ENCODE data around the gene LRRC17.

Gene LRRC17

GRCh38 chr7:102988088-102988487, 75.3 kb downstream of the LRRC17 start:
- no peak for DNase-seq
- Histone ChIP-seq H3K27ac (peak overlapping the region; percentile 69 to 79), H3K9me3 (no peaks in the 10 kb centered on the region), H3K4me3 (no peak overlapping the region), H3K27me3 (no peaks in the 10 kb centered on the region), H3K4me1 (peaks cover 0 to 81% (median 44%) of the 10 kb centered on the region in 4 donors), H3K36me3 (no peaks in the 10 kb centered on the region)
- TF ChIP-seq, protein P1, sequence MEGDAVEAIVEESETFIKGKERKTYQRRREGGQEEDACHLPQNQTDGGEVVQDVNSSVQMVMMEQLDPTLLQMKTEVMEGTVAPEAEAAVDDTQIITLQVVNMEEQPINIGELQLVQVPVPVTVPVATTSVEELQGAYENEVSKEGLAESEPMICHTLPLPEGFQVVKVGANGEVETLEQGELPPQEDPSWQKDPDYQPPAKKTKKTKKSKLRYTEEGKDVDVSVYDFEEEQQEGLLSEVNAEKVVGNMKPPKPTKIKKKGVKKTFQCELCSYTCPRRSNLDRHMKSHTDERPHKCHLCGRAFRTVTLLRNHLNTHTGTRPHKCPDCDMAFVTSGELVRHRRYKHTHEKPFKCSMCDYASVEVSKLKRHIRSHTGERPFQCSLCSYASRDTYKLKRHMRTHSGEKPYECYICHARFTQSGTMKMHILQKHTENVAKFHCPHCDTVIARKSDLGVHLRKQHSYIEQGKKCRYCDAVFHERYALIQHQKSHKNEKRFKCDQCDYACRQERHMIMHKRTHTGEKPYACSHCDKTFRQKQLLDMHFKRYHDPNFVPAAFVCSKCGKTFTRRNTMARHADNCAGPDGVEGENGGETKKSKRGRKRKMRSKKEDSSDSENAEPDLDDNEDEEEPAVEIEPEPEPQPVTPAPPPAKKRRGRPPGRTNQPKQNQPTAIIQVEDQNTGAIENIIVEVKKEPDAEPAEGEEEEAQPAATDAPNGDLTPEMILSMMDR (IDR thresholded peaks at IDR 0.05) = no peak
- intact Hi-C loops (cut with DNase I; ENCODE audit: low total_unique reads) = no loop called here

DNA sequence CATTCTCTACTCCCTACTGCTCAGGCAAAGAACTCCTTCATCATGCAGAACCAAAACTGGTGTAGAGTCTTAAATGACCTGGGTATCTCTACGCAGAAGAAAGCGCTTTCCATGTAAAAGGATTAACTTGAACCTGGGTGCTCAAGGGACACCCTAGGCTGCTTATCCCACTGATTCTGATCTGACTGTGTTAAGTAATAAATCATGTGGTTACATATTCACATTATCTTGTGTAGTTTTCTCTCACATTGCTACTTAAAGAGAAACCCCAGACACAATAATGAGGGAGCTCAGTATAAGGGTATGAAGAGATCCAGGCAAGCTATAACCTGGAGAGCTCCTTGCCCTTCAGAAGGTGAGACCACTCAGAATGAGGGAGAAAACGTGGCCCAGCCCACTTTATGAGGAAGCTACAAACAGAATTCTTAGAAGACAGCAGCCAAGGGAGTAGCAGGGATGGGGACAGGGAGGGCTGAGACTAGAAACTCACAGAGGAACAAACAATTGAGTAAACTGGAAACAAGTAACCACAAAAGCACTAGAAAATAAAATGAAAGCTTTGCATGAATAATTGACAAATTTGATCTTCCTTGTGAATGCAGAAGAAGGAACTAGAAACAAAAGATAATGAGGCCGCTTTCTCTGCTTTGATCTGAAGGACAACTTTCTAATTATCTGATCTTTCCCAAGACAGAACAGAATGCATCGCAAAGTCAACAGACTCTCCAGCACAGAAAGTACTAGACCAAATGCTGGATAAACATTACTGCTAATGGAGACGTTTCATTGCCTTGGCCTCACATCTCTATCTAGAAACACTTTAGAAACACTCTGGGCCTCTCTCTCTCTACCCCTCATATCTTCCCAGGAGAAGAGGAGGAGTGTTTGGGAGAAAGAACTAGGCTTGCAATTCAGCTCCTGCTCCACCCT, 76.1 kb downstream of the LRRC17 start:
- TF ChIP-seq, protein P1 (IDR thresholded peaks at IDR 0.05) = no peak
- Histone ChIP-seq H3K4me3 (no peak overlapping the region), H3K9me3 (no peaks in the 10 kb centered on the region), H3K36me3 (no peaks in the 10 kb centered on the region), H3K27ac (peak overlapping the region; percentile 69 to 79), H3K27me3 (no peaks in the 10 kb centered on the region), H3K4me1 (peaks cover 0 to 85% (median 48%) of the 10 kb centered on the region in 4 donors)
- intact Hi-C loops (cut with DNase I; ENCODE audit: low total_unique reads) = no loop called here
- DNase-seq = no peak

- DNase-seq = no peak
- Histone ChIP-seq H3K4me3 (no peak overlapping the region), H3K27me3 (no peaks in the 10 kb centered on the region), H3K36me3 (no peaks in the 10 kb centered on the region), H3K4me1 (peaks cover 0 to 78% (median 40%) of the 10 kb centered on the region in 4 donors), H3K27ac (peak overlapping the region; percentile 69 to 79), H3K9me3 (no peaks in the 10 kb centered on the region)
- intact Hi-C loops (cut with DNase I; ENCODE audit: low total_unique reads) = no loop called here
- TF ChIP-seq, protein P1 (IDR thresholded peaks at IDR 0.05) = no peak
These were observed 77.8 kb downstream of the LRRC17 start for GRCh38 chr7:102990642-102991041.

DNA sequence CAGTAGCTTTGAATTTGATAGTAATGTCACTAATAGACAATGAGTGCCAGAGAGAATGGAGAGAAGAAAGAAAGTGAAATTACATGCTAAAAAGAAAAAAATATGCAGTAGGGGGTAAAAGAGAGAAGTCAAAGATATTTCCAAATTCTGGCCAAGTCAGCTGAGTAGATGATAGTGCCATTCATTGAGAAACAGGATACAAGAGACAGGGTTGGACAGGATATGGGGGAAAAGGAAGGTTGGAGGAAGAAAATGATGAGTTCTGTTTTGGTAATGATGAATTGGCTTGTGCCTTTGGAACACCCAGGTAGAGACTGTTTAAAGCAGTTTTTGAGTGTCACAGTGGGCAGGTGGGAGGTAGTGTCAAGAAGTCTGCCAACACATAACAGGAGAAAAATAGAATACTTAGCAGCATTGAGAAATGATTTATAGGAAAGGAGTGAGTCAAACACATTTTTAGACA, 78.3 kb downstream of the LRRC17 start:
- Histone ChIP-seq H3K27me3 (no peaks in the 10 kb centered on the region), H3K9me3 (no peaks in the 10 kb centered on the region), H3K4me1 (peaks cover 0 to 73% (median 36%) of the 10 kb centered on the region in 4 donors), H3K27ac (peak overlapping the region; percentile 69 to 79), H3K4me3 (no peak overlapping the region), H3K36me3 (no peaks in the 10 kb centered on the region)
- intact Hi-C loops (cut with DNase I; ENCODE audit: low total_unique reads) = no loop called here
- DNase-seq = no peak
- TF ChIP-seq, protein P1 (IDR thresholded peaks at IDR 0.05) = no peak

DNA sequence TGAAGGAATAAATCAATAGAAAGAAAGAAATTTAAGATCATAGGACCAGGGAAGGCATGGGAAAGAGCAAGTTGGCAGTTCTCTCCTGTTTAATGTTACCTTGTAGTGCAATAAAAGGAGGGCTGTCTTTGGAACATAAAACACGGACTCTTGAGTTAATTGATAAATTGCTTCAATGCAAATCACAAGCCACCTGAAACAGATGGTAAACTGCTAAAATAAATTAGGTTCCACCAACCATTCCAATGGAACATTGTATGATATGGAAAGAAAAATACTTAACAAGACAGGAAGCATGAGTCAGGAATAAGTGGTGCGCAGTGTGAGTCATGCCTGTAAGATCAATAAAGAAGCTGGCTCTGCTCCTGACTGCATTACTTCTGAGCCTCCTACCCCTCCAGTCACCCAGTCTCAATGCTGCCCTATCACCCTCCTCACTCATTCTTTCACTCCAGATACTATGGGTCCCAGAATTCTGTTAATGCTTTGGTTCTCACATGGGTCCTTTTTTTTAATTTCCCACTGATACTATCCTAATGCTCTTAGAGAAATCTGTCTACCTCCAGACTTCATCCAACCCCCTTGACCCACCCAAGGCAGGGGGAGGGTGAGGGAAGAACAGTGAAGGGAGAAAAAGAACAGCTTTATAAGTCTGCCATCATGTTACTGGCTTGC, 78.9 kb downstream of the LRRC17 start:
- no peaks in the 10 kb centered on the region for H3K27me3 ChIP-seq
- peak overlapping the region; percentile 69 to 79 for H3K27ac ChIP-seq
- TF ChIP-seq, protein P1 (IDR thresholded peaks at IDR 0.05) = no peak
- H3K4me1 ChIP-seq = peaks cover 0 to 68% (median 33%) of the 10 kb centered on the region in 4 donors
- H3K4me3 ChIP-seq = no peak overlapping the region
- H3K36me3 ChIP-seq = no peaks in the 10 kb centered on the region
- intact Hi-C loops (cut with DNase I; ENCODE audit: low total_unique reads) = no loop called here
- peak in 1 of 2 donors; percentile 33 for DNase-seq
- no peaks in the 10 kb centered on the region for H3K9me3 ChIP-seq
